Stimulated activated effector memory CD8-positive, alpha-beta T cell treated with anti-CD3 and anti-CD28 coated beads, Interleukin-12 subunit alpha, Interleukin-12 subunit beta, amount 100 ng/mL, for 72 hours (primary cell): ENCODE results near the gene FHAD1.
A peak's percentile ranks its signal among the peaks of the same experiment; 100 is the strongest.

Experiments used
- ATAC-seq: fragments of 150-1000 bp; cut with Tn5 transposase; 2 replicates; pipeline ENCODE4 v1.10.0; 2021
- DNase-seq, 2 donors: peaks; one replicate each; pipeline ENCODE4 v3.0.0; 2021 to 2022; ENCODE audit warnings: low spot score in 2 of 2
- H3K27ac Mint-ChIP-seq: one replicate; pipeline ENCODE4 v1.8.0; 2022; ENCODE audit warnings: mild to moderate bottlenecking, mixed read lengths
- H3K36me3 Mint-ChIP-seq: one replicate; pipeline ENCODE4 v1.8.0; 2022; ENCODE audit warnings: mild to moderate bottlenecking, mixed read lengths
- H3K4me1 Mint-ChIP-seq: one replicate; pipeline ENCODE4 v1.8.0; 2022; ENCODE audit warnings: mixed read lengths
- H3K4me3 Mint-ChIP-seq: one replicate; pipeline ENCODE4 v1.8.0; 2022; ENCODE audit warnings: mild to moderate bottlenecking, mixed read lengths
- H3K9me3 Mint-ChIP-seq: one replicate; pipeline ENCODE4 v1.8.0; 2022; ENCODE audit warnings: mixed read lengths

FHAD1 gene

GRCh38 chr1:15442759-15443158 is 195.7 kb downstream of the FHAD1 start:
- no peak overlapping the region for H3K4me3 Mint-ChIP-seq
- no peaks in the 10 kb centered on the region for H3K36me3 Mint-ChIP-seq
- DNase-seq (no peak), ATAC-seq (no peak)
- H3K9me3 Mint-ChIP-seq: no peaks in the 10 kb centered on the region
- no peak overlapping the region for H3K27ac Mint-ChIP-seq
- H3K4me1 Mint-ChIP-seq: peaks cover 14% of the 10 kb centered on the region

- H3K36me3 Mint-ChIP-seq: no peaks in the 10 kb centered on the region
- no peak for ATAC-seq
- H3K9me3 Mint-ChIP-seq: no peaks in the 10 kb centered on the region
- H3K27ac Mint-ChIP-seq: no peak overlapping the region
- peaks cover 14% of the 10 kb centered on the region for H3K4me1 Mint-ChIP-seq
- no peak overlapping the region for H3K4me3 Mint-ChIP-seq
- DNase-seq: no peak
These were observed 196.3 kb downstream of the FHAD1 start for GRCh38 chr1:15443281-15443680.

- Mint-ChIP-seq H3K36me3 (no peaks in the 10 kb centered on the region), H3K27ac (no peak overlapping the region), H3K9me3 (no peaks in the 10 kb centered on the region), H3K4me3 (no peak overlapping the region), H3K4me1 (peaks cover 14% of the 10 kb centered on the region)
- ATAC-seq: no peak
- no peak for DNase-seq
These were observed 197.7 kb downstream of the FHAD1 start for GRCh38 chr1:15444468-15445389.

GRCh38 chr1:15445390-15446122 is 198.5 kb downstream of the FHAD1 start:
- ATAC-seq (peak; percentile 31), DNase-seq (no peak)
- Mint-ChIP-seq H3K9me3 (no peaks in the 10 kb centered on the region), H3K27ac (peak overlapping the region; percentile 1), H3K4me3 (no peak overlapping the region), H3K36me3 (no peaks in the 10 kb centered on the region), H3K4me1 (peaks cover 14% of the 10 kb centered on the region)

GRCh38 chr1:15446212-15446611 is 199.2 kb downstream of the FHAD1 start:
- ATAC-seq: no peak
- peak overlapping the region; percentile 1 for H3K27ac Mint-ChIP-seq
- H3K4me3 Mint-ChIP-seq: no peak overlapping the region
- H3K4me1 Mint-ChIP-seq: peaks cover 14% of the 10 kb centered on the region
- no peaks in the 10 kb centered on the region for H3K36me3 Mint-ChIP-seq
- DNase-seq: no peak
- no peaks in the 10 kb centered on the region for H3K9me3 Mint-ChIP-seq
